ENCODE data around the gene MYL7. TPM values are rescaled to one million over a fixed set of nuclear protein-coding genes. Genes with fewer than 3 reads are reported as not detected.

MYL7 gene
- total and polyA plus RNA-seq, 9 of the 15 experiments (the other 6 are each of a cell fraction or from before 2014, with no cell fraction given): not detected

DNA sequence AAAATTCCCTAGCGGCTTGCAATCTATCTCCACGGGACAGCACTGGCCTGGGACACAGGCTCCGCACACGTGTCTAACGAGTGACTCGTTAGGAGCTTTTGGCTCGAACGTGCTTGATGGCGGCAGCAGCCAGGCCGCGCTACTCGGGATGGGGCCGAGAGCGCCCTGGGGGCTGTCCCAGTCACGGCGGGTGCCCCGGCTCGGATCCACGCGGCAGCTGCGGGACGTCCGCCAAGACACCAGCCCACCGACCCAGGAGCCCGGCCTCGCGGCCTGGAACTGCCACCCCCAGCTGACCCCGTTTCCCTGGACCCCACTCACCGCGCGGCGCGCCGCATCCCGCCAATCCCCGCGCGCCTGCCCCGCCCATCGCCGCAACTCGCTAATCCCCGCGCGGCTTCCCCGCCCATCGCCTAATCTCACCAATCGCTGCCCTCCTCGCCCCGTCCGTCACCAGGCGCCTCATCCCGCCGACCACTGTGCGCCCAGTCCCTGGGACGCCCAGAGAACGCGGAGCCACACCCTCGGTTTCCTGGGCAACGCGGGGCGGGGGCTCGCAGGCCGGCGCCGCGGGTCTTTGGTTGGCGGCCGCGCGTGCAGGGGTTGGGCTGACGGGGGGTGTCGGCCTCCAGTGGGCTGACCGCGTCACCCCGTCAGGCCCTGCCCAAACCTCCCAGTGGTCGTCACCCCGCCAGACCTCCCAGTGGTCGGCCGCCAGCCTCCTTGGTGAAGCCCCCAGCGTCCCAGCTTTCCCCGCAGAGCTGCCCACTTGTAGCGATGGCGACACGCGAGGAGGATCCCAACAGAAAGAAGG lies 17.7 kb downstream of the MYL7 start, which contains the start of gene POLD2 (continued):
- TF ChIP-seq, protein P1, sequence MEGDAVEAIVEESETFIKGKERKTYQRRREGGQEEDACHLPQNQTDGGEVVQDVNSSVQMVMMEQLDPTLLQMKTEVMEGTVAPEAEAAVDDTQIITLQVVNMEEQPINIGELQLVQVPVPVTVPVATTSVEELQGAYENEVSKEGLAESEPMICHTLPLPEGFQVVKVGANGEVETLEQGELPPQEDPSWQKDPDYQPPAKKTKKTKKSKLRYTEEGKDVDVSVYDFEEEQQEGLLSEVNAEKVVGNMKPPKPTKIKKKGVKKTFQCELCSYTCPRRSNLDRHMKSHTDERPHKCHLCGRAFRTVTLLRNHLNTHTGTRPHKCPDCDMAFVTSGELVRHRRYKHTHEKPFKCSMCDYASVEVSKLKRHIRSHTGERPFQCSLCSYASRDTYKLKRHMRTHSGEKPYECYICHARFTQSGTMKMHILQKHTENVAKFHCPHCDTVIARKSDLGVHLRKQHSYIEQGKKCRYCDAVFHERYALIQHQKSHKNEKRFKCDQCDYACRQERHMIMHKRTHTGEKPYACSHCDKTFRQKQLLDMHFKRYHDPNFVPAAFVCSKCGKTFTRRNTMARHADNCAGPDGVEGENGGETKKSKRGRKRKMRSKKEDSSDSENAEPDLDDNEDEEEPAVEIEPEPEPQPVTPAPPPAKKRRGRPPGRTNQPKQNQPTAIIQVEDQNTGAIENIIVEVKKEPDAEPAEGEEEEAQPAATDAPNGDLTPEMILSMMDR (IDR thresholded peaks at IDR 0.05 in 2 of 3, conservative IDR thresholded peaks at IDR 0.05 in 1 of 3; ENCODE audit: insufficient read depth in 2 of 3, low read depth in 1 of 3, low read length in 3 of 3): no peak
- TF ChIP-seq FIP1L1 (IDR thresholded peaks at IDR 0.05; ENCODE audit: low read depth, low read length, poor library complexity, severe bottlenecking) (peak; percentile 52), MCM3 (IDR thresholded peaks at IDR 0.05) (no peak), EP400 (IDR thresholded peaks at IDR 0.05) (peak; percentile 99), ZBTB9 (CRISPR knock-in tag; IDR thresholded peaks at IDR 0.05) (peak; percentile 54; the same call in 1 of the 2 replicates), ZBTB1 (CRISPR knock-in tag; IDR thresholded peaks at IDR 0.05; ENCODE audit: borderline replicate concordance, low read depth) (peak; percentile 87), PHF8 (IDR thresholded peaks at IDR 0.05; ENCODE audit: borderline replicate concordance, low read length) (peak; percentile 94), ZNF592 (IDR thresholded peaks at IDR 0.05) (no peak), CHCHD3 (CRISPR knock-in tag; IDR thresholded peaks at IDR 0.05) (no peak), TEAD4 (IDR thresholded peaks at IDR 0.05; ENCODE audit: low read length) (no peak), TEAD4 (CRISPR knock-in tag; IDR thresholded peaks at IDR 0.05; ENCODE audit: borderline replicate concordance) (no peak)
- TF ChIP-seq, protein P2, sequence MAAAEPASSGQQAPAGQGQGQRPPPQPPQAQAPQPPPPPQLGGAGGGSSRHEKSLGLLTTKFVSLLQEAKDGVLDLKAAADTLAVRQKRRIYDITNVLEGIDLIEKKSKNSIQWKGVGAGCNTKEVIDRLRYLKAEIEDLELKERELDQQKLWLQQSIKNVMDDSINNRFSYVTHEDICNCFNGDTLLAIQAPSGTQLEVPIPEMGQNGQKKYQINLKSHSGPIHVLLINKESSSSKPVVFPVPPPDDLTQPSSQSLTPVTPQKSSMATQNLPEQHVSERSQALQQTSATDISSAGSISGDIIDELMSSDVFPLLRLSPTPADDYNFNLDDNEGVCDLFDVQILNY (CRISPR knock-in tag; IDR thresholded peaks at IDR 0.05): no peak
- TF ChIP-seq, protein P3, sequence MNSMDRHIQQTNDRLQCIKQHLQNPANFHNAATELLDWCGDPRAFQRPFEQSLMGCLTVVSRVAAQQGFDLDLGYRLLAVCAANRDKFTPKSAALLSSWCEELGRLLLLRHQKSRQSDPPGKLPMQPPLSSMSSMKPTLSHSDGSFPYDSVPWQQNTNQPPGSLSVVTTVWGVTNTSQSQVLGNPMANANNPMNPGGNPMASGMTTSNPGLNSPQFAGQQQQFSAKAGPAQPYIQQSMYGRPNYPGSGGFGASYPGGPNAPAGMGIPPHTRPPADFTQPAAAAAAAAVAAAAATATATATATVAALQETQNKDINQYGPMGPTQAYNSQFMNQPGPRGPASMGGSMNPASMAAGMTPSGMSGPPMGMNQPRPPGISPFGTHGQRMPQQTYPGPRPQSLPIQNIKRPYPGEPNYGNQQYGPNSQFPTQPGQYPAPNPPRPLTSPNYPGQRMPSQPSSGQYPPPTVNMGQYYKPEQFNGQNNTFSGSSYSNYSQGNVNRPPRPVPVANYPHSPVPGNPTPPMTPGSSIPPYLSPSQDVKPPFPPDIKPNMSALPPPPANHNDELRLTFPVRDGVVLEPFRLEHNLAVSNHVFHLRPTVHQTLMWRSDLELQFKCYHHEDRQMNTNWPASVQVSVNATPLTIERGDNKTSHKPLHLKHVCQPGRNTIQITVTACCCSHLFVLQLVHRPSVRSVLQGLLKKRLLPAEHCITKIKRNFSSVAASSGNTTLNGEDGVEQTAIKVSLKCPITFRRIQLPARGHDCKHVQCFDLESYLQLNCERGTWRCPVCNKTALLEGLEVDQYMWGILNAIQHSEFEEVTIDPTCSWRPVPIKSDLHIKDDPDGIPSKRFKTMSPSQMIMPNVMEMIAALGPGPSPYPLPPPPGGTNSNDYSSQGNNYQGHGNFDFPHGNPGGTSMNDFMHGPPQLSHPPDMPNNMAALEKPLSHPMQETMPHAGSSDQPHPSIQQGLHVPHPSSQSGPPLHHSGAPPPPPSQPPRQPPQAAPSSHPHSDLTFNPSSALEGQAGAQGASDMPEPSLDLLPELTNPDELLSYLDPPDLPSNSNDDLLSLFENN (IDR thresholded peaks at IDR 0.05; ENCODE audit: low read depth in 2 of 2, low read length in 2 of 2): no peak
